ENCODE measurements around the gene GPI. TPM values are rescaled to one million over a fixed set of nuclear protein-coding genes. Genes with fewer than 3 reads are reported as not detected.
"Not testable (repeated sequence)": the region's sequence is repeated elsewhere in the genome, so short reads cannot be mapped to it uniquely, and the experiment has no call there.

Gene GPI
- total RNA-seq, 1 donor from 2014 or later: 144 TPM

DNA sequence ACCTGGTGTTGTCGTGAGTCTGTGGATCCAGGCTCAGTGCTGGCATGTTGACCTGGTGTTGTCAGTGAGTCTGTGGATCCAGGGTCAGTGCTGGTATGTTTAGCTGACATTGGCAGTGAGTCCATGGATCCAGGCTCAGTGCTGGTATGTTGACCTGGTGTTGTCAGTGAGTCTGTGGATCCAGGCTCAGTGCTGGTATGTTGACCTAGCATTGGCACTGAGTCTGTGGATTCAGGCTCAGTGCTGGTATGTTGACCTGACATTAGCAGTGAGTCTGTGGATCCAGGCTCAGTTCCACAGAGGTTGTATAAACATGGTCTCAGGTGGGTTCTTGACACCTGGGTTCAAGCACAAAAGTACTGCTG lies 22.4 kb downstream of the GPI start:
- Histone ChIP-seq H3K36me3 (peaks cover 76% of the 10 kb centered on the region), H3K4me3 (no peak overlapping the region), H3K4me1 (no peaks in the 10 kb centered on the region), H3K27ac (no peak overlapping the region), H3K27me3 (no peaks in the 10 kb centered on the region), H3K9me3 (no peaks in the 10 kb centered on the region)
- TF ChIP-seq CTCF (IDR thresholded peaks at IDR 0.05): no peak
- no peak for DNase-seq
- intact Hi-C loops (cut with DNase I): no loop called here
- ATAC-seq: no peak

DNA sequence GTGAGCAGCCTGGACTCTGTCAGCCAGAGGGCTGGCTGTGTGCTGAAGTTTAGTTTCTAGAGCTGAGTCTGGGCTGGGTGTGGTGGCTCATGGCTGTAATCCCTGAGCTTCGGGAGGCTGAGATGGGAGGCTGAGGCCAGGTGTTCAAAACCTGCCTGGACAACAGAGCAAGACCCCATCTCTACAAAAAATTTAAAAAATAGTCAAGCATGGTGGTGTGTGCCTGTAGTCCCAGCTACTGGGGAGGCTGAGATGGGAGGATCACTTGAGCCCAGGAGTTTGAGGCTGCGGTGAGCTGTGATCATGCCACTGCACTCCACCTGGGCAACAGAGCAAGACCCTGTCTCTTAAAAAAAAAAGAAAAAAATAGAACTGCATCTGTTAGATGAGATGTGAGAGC lies 23.7 kb downstream of the GPI start:
- H3K27ac ChIP-seq; intact Hi-C loops (cut with DNase I); H3K4me1 ChIP-seq; H3K4me3 ChIP-seq; ATAC-seq; H3K9me3 ChIP-seq; H3K27me3 ChIP-seq; DNase-seq: not testable (repeated sequence)
- peaks cover 62% of the 10 kb centered on the region for H3K36me3 ChIP-seq

- no peaks in the 10 kb centered on the region for H3K27me3 ChIP-seq
- TF ChIP-seq CTCF (IDR thresholded peaks at IDR 0.05): no peak
- H3K4me3 ChIP-seq: no peak overlapping the region
- DNase-seq: no peak
- H3K9me3 ChIP-seq: no peaks in the 10 kb centered on the region
- H3K27ac ChIP-seq: no peak overlapping the region
- intact Hi-C loops (cut with DNase I): no loop called here
- H3K36me3 ChIP-seq: peaks cover 64% of the 10 kb centered on the region
- ATAC-seq: peak; percentile 49
- H3K4me1 ChIP-seq: no peaks in the 10 kb centered on the region
These were observed 26.8 kb downstream of the GPI start for GRCh38 chr19:34391813-34392212.

DNA sequence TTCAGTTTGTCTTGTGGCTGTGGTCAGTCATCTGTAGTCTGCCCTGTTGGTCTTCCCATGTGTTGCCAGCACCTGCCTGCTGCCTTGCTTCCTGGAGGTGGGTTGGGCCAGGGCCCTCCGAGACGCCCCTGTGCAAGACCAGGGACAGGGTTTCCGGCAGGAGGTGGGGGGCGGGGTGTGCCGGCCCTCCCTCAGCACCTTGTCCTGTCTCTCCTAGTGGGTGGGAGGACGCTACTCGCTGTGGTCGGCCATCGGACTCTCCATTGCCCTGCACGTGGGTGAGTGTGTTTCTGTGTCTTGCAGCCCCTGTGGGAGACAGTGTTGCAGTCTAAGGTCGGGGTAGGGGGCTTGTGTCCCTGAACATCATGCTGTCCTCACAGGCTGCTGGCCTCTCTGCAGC lies 28.0 kb downstream of the GPI start:
- no peak for ATAC-seq
- DNase-seq: no peak
- H3K9me3 ChIP-seq: no peaks in the 10 kb centered on the region
- no peak overlapping the region for H3K4me3 ChIP-seq
- TF ChIP-seq CTCF (IDR thresholded peaks at IDR 0.05): no peak
- intact Hi-C loops (cut with DNase I): no loop called here
- H3K27ac ChIP-seq: no peak overlapping the region
- no peaks in the 10 kb centered on the region for H3K4me1 ChIP-seq
- peaks cover 71% of the 10 kb centered on the region for H3K36me3 ChIP-seq
- H3K27me3 ChIP-seq: no peaks in the 10 kb centered on the region

DNA sequence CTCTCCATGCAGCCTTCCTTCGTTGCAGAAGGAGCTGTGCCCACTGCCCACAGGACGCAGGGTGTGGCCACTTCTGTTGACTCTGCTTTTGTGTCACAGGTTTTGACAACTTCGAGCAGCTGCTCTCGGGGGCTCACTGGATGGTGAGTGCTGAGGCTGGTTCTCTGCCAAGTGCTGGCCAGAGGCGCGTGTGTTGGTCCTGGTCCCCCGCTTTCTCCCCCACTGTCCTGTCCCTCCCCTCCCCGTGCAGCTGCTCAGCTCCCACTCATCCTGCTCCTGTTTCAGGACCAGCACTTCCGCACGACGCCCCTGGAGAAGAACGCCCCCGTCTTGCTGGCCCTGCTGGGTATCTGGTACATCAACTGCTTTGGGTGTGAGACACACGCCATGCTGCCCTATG lies 28.6 kb downstream of the GPI start:
- H3K4me3 ChIP-seq: no peak overlapping the region
- H3K36me3 ChIP-seq: peaks cover 71% of the 10 kb centered on the region
- H3K9me3 ChIP-seq: no peaks in the 10 kb centered on the region
- ATAC-seq (no peak), DNase-seq (no peak)
- intact Hi-C loops (cut with DNase I): no loop called here
- no peak overlapping the region for H3K27ac ChIP-seq
- no peaks in the 10 kb centered on the region for H3K27me3 ChIP-seq
- no peaks in the 10 kb centered on the region for H3K4me1 ChIP-seq
- no peak for TF ChIP-seq CTCF (IDR thresholded peaks at IDR 0.05)

GRCh38 chr19:34397853-34398252 lies 32.9 kb downstream of the GPI start:
- intact Hi-C loops (cut with DNase I): no loop called here
- Histone ChIP-seq H3K27ac (no peak overlapping the region), H3K36me3 (peaks cover 63% of the 10 kb centered on the region)

More at GRCh38 chr19:34397853-34398252, 32.9 kb downstream of the GPI start:
- Histone ChIP-seq H3K9me3 (no peaks in the 10 kb centered on the region), H3K27me3 (no peaks in the 10 kb centered on the region), H3K4me1 (no peaks in the 10 kb centered on the region), H3K4me3 (no peak overlapping the region)
- DNase-seq (no peak), ATAC-seq (no peak)
- TF ChIP-seq CTCF (IDR thresholded peaks at IDR 0.05): no peak

All from upper lobe of right lung (tissue), 1 donor.